Measurements from ENCODE around the gene BLVRA. TPM values are rescaled to one million over a fixed set of nuclear protein-coding genes. Genes with fewer than 3 reads are reported as not detected.

BLVRA gene
- total and polyA plus RNA-seq, 10 of the 15 experiments (the other 5 are each of a cell fraction or from before 2014, with no cell fraction given): 63.3 to 198 (median 102) TPM

DNA sequence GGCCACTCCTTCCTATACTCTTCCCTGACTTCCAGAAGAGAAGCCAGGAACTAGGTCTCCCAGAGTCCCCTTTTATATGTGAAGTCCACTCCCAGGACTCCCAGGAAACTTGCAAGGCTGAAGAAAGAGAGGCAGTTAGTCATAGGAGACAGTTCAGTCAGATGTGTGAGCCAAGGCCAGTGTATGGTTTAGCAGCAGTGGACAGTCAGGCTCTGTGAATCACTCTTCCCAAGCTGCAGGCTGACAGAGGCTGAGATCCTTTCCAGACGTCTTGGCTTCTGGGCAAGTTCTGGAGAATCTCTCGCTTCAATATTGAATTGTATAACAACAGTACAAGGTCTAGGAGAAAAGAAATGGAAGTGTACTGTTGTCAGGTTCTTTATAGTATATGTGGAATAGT is 26.9 kb downstream of the BLVRA start:
- H3K27ac ChIP-seq (ENCODE audit: control insufficient read depth, insufficient read depth): peak overlapping the region; percentile 36; the same call in 1 of the 2 replicates
- ATAC-seq: no peak
- H3K79me2 ChIP-seq (ENCODE audit: control insufficient read depth, insufficient read depth, low read length): peaks cover 3% of the 10 kb centered on the region
- ChIA-PET CTCF (interaction anchor here (1.0 to 5.4 kb wide), 15 partner anchors 16 to 203 kb away, joined by 3 to 36 read pairs (median 5); partner anchors contain the start of gene STK17A), POLR2A (interaction anchor here (0.8 to 1.5 kb wide), 6 partner anchors 21 to 56 kb away, joined by 3 to 12 read pairs (median 4); partner anchors contain the start of gene COA1), SMC1A (ENCODE audit: uncharacterized antibody, unreplicated experiment) (interaction anchor here (0.8 to 4.9 kb wide), 22 partner anchors 14 to 330 kb away, joined by 3 to 37 read pairs (median 4); partner anchors contain the start of genes COA1 and STK17A), RAD21 (ENCODE audit: unreplicated experiment) (interaction anchor here (0.7 to 4.7 kb wide), 17 partner anchors 14 to 849 kb away, joined by 3 to 40 read pairs (median 6); partner anchors contain the start of genes BLVRA, COA1 and STK17A)
- intact Hi-C loops (cut with micrococcal nuclease; ENCODE audit: unreplicated experiment) (no loop called here), in situ Hi-C loops (cut with MboI) (no loop called here)
- H3K36me3 ChIP-seq (ENCODE audit: control insufficient read depth in 2 of 2, insufficient read depth in 2 of 2, low read length in 1 of 2): peaks cover 7 to 14% of the 10 kb centered on the region in 2 experiments; a peak in 3 of 4 replicates
- no peak overlapping the region for H3K9ac ChIP-seq (ENCODE audit: control insufficient read depth, insufficient read depth, low read length)
- H2AFZ ChIP-seq (ENCODE audit: control insufficient read depth, low read depth, low read length): no peak overlapping the region
- H4K20me1 ChIP-seq (ENCODE audit: control insufficient read depth, insufficient read depth): no peaks in the 10 kb centered on the region
- TF ChIP-seq RAD51 (IDR thresholded peaks at IDR 0.05): no peak
- no peak for TF ChIP-seq ZBED1 (IDR thresholded peaks at IDR 0.05; ENCODE audit: borderline replicate concordance)
- no peak for TF ChIP-seq SREBF1 (IDR thresholded peaks at IDR 0.05; ENCODE audit: low read length)
- no peak for TF ChIP-seq HCFC1 (IDR thresholded peaks at IDR 0.05; ENCODE audit: low read length)
- no peak for TF ChIP-seq E2F8 (IDR thresholded peaks at IDR 0.05; ENCODE audit: low read depth, partially characterized antibody)
- TF ChIP-seq ATF2 (IDR thresholded peaks at IDR 0.05; ENCODE audit: low read length): no peak
- TF ChIP-seq MTA3 (IDR thresholded peaks at IDR 0.05; ENCODE audit: borderline replicate concordance, low read length): no peak
- no peak for TF ChIP-seq MXI1 (IDR thresholded peaks at IDR 0.05; ENCODE audit: low read depth, low read length)
- no peak for TF ChIP-seq IRF4 (IDR thresholded peaks at IDR 0.05; ENCODE audit: low read depth, low read length)
- no peak for TF ChIP-seq ZNF274 (IDR thresholded peaks at IDR 0.05; ENCODE audit: insufficient read depth, insufficient read length)
- no peak for TF ChIP-seq BHLHE40 (IDR thresholded peaks at IDR 0.05; ENCODE audit: borderline replicate concordance in 1 of 2, low read depth in 2 of 2, low read length in 1 of 2)
- TF ChIP-seq, protein P1, sequence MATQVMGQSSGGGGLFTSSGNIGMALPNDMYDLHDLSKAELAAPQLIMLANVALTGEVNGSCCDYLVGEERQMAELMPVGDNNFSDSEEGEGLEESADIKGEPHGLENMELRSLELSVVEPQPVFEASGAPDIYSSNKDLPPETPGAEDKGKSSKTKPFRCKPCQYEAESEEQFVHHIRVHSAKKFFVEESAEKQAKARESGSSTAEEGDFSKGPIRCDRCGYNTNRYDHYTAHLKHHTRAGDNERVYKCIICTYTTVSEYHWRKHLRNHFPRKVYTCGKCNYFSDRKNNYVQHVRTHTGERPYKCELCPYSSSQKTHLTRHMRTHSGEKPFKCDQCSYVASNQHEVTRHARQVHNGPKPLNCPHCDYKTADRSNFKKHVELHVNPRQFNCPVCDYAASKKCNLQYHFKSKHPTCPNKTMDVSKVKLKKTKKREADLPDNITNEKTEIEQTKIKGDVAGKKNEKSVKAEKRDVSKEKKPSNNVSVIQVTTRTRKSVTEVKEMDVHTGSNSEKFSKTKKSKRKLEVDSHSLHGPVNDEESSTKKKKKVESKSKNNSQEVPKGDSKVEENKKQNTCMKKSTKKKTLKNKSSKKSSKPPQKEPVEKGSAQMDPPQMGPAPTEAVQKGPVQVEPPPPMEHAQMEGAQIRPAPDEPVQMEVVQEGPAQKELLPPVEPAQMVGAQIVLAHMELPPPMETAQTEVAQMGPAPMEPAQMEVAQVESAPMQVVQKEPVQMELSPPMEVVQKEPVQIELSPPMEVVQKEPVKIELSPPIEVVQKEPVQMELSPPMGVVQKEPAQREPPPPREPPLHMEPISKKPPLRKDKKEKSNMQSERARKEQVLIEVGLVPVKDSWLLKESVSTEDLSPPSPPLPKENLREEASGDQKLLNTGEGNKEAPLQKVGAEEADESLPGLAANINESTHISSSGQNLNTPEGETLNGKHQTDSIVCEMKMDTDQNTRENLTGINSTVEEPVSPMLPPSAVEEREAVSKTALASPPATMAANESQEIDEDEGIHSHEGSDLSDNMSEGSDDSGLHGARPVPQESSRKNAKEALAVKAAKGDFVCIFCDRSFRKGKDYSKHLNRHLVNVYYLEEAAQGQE (IDR thresholded peaks at IDR 0.05; ENCODE audit: low read depth, low read length): no peak
- no peak for TF ChIP-seq RFX5 (IDR thresholded peaks at IDR 0.05; ENCODE audit: low read depth, low read length)
- no TSS peak for BruUV-seq (replicated peaks)
- H3K9me3 ChIP-seq (replicated peaks; ENCODE audit: control insufficient read depth, insufficient read depth, low read length): no peaks in the 10 kb centered on the region
- FAIRE-seq: no peak
- H3K27me3 ChIP-seq (replicated peaks in 1 of 2; ENCODE audit: control insufficient read depth in 2 of 2, insufficient read depth in 2 of 2, low read length in 1 of 2): no peaks in the 10 kb centered on the region
- 0 out of 2 replicates have a peak overlapping the region, but pooled peaks have one; percentile 47 for H3K4me3 ChIP-seq
- H3K4me2 ChIP-seq (ENCODE audit: control insufficient read depth, insufficient read depth): no peak overlapping the region; the same call in 1 of the 2 replicates
- DNase-seq (ENCODE audit: low read depth, low spot score): no peak
- 89% methylated on average over 2 of the region's 2 CpGs for WGBS (ENCODE audit: insufficient coverage, insufficient replicate concordance, low lambda C conversion rate, missing lambda C conversion rate)
- peaks cover 16% of the 10 kb centered on the region for H3K4me1 ChIP-seq (ENCODE audit: control insufficient read depth, insufficient read depth, low read length)

Measured in GM12878 (cell line).